C4-2B (cell line): ENCODE measurements around the gene ZNF277.

Experiments
- H3K27ac ChIP-seq: fragments of 450-650 bp; 2 replicates; pipeline ENCODE4 v1.5.1; 2017
- CTCF ChIP-seq: fragments of 450-650 bp; conservative IDR thresholded peaks from 2 replicates; pipeline ENCODE4 v1.5.1; 2017; ENCODE audit warnings: mild to moderate bottlenecking
- ZFX ChIP-seq: fragments of 450-650 bp; IDR thresholded peaks from 2 replicates; pipeline ENCODE4 v1.6.1; 2017

The ZNF277 gene

GRCh38 chr7:112282476-112283188 is 76.1 kb downstream of the ZNF277 start:
- TF ChIP-seq ZFX: no peak
- no peak for TF ChIP-seq CTCF
- H3K27ac ChIP-seq: no peak overlapping the region

GRCh38 chr7:112283382-112283910 is 77.0 kb downstream of the ZNF277 start:
- H3K27ac ChIP-seq: no peak overlapping the region
- TF ChIP-seq CTCF (no peak), ZFX (no peak)

GRCh38 chr7:112286250-112287086 is 80.0 kb downstream of the ZNF277 start:
- TF ChIP-seq CTCF: no peak
- no peak for TF ChIP-seq ZFX
- no peak overlapping the region for H3K27ac ChIP-seq

DNA sequence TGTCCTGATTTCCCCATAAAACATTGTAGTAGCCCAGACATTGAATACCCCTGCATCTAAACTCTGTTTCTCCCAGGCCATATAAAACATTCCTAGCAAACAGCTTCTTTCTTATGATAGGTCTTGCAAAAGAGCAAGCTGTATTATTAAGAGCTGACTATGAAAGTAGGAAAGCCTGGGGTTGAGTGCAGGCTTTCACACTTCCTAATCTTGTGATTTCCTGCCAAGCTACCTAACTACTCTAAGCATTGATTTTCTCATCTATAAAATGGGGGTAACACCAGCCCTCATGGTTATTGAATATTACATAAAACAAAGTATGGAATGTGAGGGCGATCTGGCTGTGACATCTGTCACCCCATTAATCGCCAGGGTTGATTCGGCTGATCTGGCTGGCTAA is 81.8 kb downstream of the ZNF277 start:
- no peak for TF ChIP-seq CTCF
- TF ChIP-seq ZFX: no peak

GRCh38 chr7:112290065-112290464 is 83.6 kb downstream of the ZNF277 start:
- no peak overlapping the region for H3K27ac ChIP-seq
- no peak for TF ChIP-seq ZFX
- no peak for TF ChIP-seq CTCF

More for the DNA sequence above, 81.8 kb downstream of the ZNF277 start:
- H3K27ac ChIP-seq: no peak overlapping the region

- no peak for TF ChIP-seq CTCF
- no peak for TF ChIP-seq ZFX
- no peak overlapping the region for H3K27ac ChIP-seq
Measured at GRCh38 chr7:112292162-112292561, 85.7 kb downstream of the ZNF277 start.

DNA sequence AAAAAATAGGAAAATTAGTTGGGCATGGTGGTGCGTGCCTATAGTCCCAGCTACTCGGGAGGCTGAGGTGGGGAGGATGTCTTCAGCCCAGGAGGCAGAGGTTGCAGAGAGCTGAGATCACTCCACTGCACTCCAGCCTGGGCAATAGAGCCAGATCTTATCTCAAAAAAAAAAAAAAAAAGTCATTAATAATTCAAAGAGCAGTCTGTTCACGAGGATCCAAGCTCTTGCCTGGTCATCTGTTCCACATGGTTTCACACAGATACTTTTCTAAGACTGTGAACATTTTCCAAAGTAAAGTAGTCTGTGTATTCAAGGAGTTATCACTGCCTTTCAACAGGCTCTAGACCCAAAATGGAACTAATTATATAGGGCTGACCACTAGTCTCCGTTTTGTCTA is 86.9 kb downstream of the ZNF277 start:
- no peak for TF ChIP-seq CTCF
- TF ChIP-seq ZFX: no peak
- H3K27ac ChIP-seq: no peak overlapping the region
